Panc1 (cell line): ENCODE data around the gene MAP2. TPM values are rescaled to one million over a fixed set of nuclear protein-coding genes. Genes with fewer than 3 reads are reported as not detected.
A peak's percentile ranks its signal among the peaks of the same experiment; 100 is the strongest.

Source experiments
- ATAC-seq: fragments of 200-7000 bp; cut with Tn5 transposase; 2 replicates; pipeline ENCODE4 v1.9.1; 2020; ENCODE audit warnings: mild to moderate bottlenecking, moderate library complexity
- BruUV-seq: library from RNA; stranded (reverse); fragments of 400-500 nt; replicated peaks from 2 replicates; lab custom pipeline; 2021; lab: Mats Ljungman, UMichigan
- CTCF ChIA-PET: fragments of 300-600 bp; sonication (Branson Sonifier 250); formaldehyde crosslinking; loops from one replicate; lab custom pipeline; 2022; ENCODE audit warnings: antibody characterized with exemption; lab: Charles Lee
- POLR2A ChIA-PET: fragments of 300-600 bp; sonication (Branson Sonifier 250); formaldehyde crosslinking; loops from one replicate; lab custom pipeline; 2022; ENCODE audit warnings: antibody characterized with exemption; lab: Charles Lee
- DNase-seq: peaks from one replicate; pipeline ENCODE4 v3.0.0-alpha.2; 2010; ENCODE audit warnings: low read depth, low spot score
- H3K27ac ChIP-seq: 2 replicates; pipeline ENCODE4 v1.5.1; 2011; ENCODE audit warnings: mild to moderate bottlenecking, low read length, inconsistent platforms
- H3K27me3 ChIP-seq: fragments of 200-500 bp; sonication (Bioruptor generic); 2 replicates; pipeline ENCODE4 v1.6.0; 2014; ENCODE audit warnings: low read length, inconsistent platforms; ENCODE audit not compliant: control insufficient read depth, insufficient read depth
- H3K36me3 ChIP-seq: fragments of 200-500 bp; sonication (Bioruptor generic); 2 replicates; pipeline ENCODE4 v1.5.1; 2014; ENCODE audit warnings: inconsistent platforms, mild to moderate bottlenecking, low read length, moderate library complexity; ENCODE audit not compliant: control insufficient read depth, insufficient read depth
- H3K4me1 ChIP-seq: 2 replicates; pipeline ENCODE4 v1.5.1; 2011; ENCODE audit warnings: inconsistent platforms, mild to moderate bottlenecking, low read length, moderate library complexity; ENCODE audit not compliant: control insufficient read depth, insufficient read depth
- H3K4me3 ChIP-seq, 2 experiments: 2 replicates each; pipeline ENCODE4 v1.5.1; 2011 to 2012; ENCODE audit warnings: low read depth in 2 of 2, low read length in 2 of 2, mild to moderate bottlenecking in 2 of 2, inconsistent platforms in 1 of 2, moderate library complexity in 1 of 2
- H3K9me3 ChIP-seq: fragments of 200-500 bp; sonication (Bioruptor generic); 2 replicates; pipeline ENCODE4 v1.5.1; 2014; ENCODE audit warnings: low read depth, mild to moderate bottlenecking, inconsistent platforms, low read length, moderate library complexity; ENCODE audit not compliant: control insufficient read depth, insufficient read depth
- CTCF ChIP-seq: fragments of 450-650 bp; IDR thresholded peaks from 2 replicates; pipeline ENCODE4 v1.5.1; 2017; ENCODE audit warnings: mild to moderate bottlenecking
- POLR2AphosphoS5 ChIP-seq: IDR thresholded peaks from 2 replicates; pipeline ENCODE4 v1.6.1; 2012; ENCODE audit warnings: mild to moderate bottlenecking, low read depth, low read length, moderate library complexity
- REST ChIP-seq, 2 experiments: IDR thresholded peaks; 2 replicates each; pipeline ENCODE4 v1.6.1; 2011 to 2012; ENCODE audit warnings: low read depth in 2 of 2, control low read depth in 1 of 2, low read length in 1 of 2, mild to moderate bottlenecking in 1 of 2, moderate library complexity in 1 of 2; ENCODE audit not compliant: insufficient read depth in 1 of 2
- SIN3A ChIP-seq: IDR thresholded peaks from 2 replicates; pipeline ENCODE4 v1.6.1; 2012; ENCODE audit warnings: low read depth, mild to moderate bottlenecking, low read length, moderate library complexity, borderline replicate concordance; ENCODE audit not compliant: insufficient read depth
- TCF7L2 ChIP-seq: IDR thresholded peaks from 2 replicates; pipeline ENCODE4 v1.6.1; 2011; ENCODE audit warnings: mild to moderate bottlenecking, low read depth, low read length, inconsistent platforms
- in situ Hi-C: cut with HindIII; loops from 2 replicates; pipeline ENCODE4 v1.10.0; 2016; ENCODE audit warnings: low sequenced_read_pairs, low pct_unique_long_range_greater_than_20kb
- intact Hi-C: fragments of 100-400 bp; cut with micrococcal nuclease; formaldehyde crosslinking; loops from one replicate; pipeline ENCODE4 v1.10.0; 2022; ENCODE audit not compliant: unreplicated experiment
- total RNA-seq: library from RNA; stranded (reverse); gene quantifications from one replicate; pipeline ENCODE4 v1.2.1, GENCODE V29; 2021; ENCODE audit not compliant: unreplicated experiment

Gene MAP2
- total RNA-seq, 1 experiment from 2014 or later, result 44.9 TPM

- ChIA-PET POLR2A (no interaction called here), CTCF (no interaction called here)
Measured at GRCh38 chr2:209642146-209642820, 218.4 kb downstream of the MAP2 start.

GRCh38 chr2:209644842-209645241 lies 221.0 kb downstream of the MAP2 start:
- Histone ChIP-seq H3K4me3 (no peak overlapping the region), H3K27ac (no peak overlapping the region), H3K4me1 (no peaks in the 10 kb centered on the region), H3K36me3 (no peaks in the 10 kb centered on the region), H3K27me3 (no peaks in the 10 kb centered on the region), H3K9me3 (no peaks in the 10 kb centered on the region)
- no peak for TF ChIP-seq REST (IDR thresholded peaks at IDR 0.05; ENCODE audit: insufficient read depth in 1 of 2, low read depth in 2 of 2, low read length in 1 of 2)
- no peak for TF ChIP-seq SIN3A
- no peak for TF ChIP-seq TCF7L2
- no peak for TF ChIP-seq CTCF
- no peak for TF ChIP-seq POLR2AphosphoS5
- in situ Hi-C loops (no loop called here), intact Hi-C loops (no loop called here)
- no peak for ATAC-seq
- ChIA-PET POLR2A (no interaction called here), CTCF (no interaction called here)
- no TSS peak for BruUV-seq
- DNase-seq, result no peak

More at GRCh38 chr2:209642146-209642820, 218.4 kb downstream of the MAP2 start:
- in situ Hi-C loops (no loop called here), intact Hi-C loops (no loop called here)
- H3K27me3 ChIP-seq, result no peaks in the 10 kb centered on the region
- no TSS peak for BruUV-seq
- no peak for TF ChIP-seq TCF7L2
- no peak for TF ChIP-seq POLR2AphosphoS5
- TF ChIP-seq SIN3A, result no peak
- TF ChIP-seq REST (IDR thresholded peaks at IDR 0.05; ENCODE audit: insufficient read depth in 1 of 2, low read depth in 2 of 2, low read length in 1 of 2), result no peak
- no peak for TF ChIP-seq CTCF
- H3K27ac ChIP-seq, result no peak overlapping the region
- peaks cover 6% of the 10 kb centered on the region for H3K4me1 ChIP-seq
- no peaks in the 10 kb centered on the region for H3K9me3 ChIP-seq
- ATAC-seq (peak; percentile 36; the same call in 1 of the 2 replicates), DNase-seq (no peak)
- H3K36me3 ChIP-seq, result no peaks in the 10 kb centered on the region
- no peak overlapping the region for H3K4me3 ChIP-seq
